Tibial nerve (tissue), 3 donors: Measurements from ENCODE around the gene YY1AP1.

Experiments used
- CTCF ChIP-seq, 5 experiments: fragments of 200-600 bp in 3 of 5; fragments of 450-650 bp in 2 of 5; sonication (generic) in 3 of 5; IDR thresholded peaks; one replicate each; pipeline ENCODE4 v1.5.1; 2016 to 2019; ENCODE audit warnings: antibody characterized with exemption in 5 of 5, mild to moderate bottlenecking in 3 of 5, moderate library complexity in 2 of 5
- POLR2A ChIP-seq, 2 donors: fragments of 450-650 bp; IDR thresholded peaks; one replicate each; pipeline ENCODE4 v1.6.1; 2017; ENCODE audit warnings: antibody characterized with exemption in 2 of 2, mild to moderate bottlenecking in 2 of 2, moderate library complexity in 2 of 2

- TF ChIP-seq POLR2A (IDR thresholded peaks at IDR 0.05), result no peak
- no peak for TF ChIP-seq CTCF (IDR thresholded peaks at IDR 0.05)
These were observed 6.5 kb upstream of the YY1AP1 start for GRCh38 chr1:155695072-155695471.
